A549 (cell line): Measurements from ENCODE around the gene EPHB1.

Source experiments
- BHLHE40 ChIP-seq: IDR thresholded peaks from 2 replicates; pipeline ENCODE4 v1.6.1; 2012; ENCODE audit warnings: low read depth, low read length, inconsistent platforms
- TF ChIP-seq, protein P1 (sequence below): fragments of >200 bp; sonication (Bioruptor Twin); formaldehyde crosslinking; IDR thresholded peaks from 3 replicates; pipeline ENCODE4 v1.5.1; 2016

DNA sequence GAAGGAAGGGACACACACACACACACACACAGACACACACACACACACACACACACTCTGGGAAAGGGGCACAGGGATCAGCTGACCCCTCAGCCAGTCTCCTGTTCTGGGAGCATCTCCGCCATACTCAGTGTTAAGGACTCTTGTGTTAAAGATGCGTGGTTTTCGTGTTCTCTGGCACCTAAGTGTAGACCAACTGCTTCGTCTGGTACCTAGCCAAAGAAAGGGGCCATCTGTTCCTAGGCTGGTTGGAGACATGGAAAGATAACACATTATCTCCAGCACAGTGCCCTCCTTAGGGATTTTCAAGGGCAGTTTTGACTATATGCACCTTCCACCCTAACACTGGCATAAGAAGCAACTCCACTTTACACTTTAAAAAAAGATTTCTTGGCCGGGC lies 65.1 kb downstream of the EPHB1 start:
- no peak for TF ChIP-seq BHLHE40
- TF ChIP-seq, protein P1, sequence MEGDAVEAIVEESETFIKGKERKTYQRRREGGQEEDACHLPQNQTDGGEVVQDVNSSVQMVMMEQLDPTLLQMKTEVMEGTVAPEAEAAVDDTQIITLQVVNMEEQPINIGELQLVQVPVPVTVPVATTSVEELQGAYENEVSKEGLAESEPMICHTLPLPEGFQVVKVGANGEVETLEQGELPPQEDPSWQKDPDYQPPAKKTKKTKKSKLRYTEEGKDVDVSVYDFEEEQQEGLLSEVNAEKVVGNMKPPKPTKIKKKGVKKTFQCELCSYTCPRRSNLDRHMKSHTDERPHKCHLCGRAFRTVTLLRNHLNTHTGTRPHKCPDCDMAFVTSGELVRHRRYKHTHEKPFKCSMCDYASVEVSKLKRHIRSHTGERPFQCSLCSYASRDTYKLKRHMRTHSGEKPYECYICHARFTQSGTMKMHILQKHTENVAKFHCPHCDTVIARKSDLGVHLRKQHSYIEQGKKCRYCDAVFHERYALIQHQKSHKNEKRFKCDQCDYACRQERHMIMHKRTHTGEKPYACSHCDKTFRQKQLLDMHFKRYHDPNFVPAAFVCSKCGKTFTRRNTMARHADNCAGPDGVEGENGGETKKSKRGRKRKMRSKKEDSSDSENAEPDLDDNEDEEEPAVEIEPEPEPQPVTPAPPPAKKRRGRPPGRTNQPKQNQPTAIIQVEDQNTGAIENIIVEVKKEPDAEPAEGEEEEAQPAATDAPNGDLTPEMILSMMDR = no peak
